Upper lobe of left lung (tissue), 6 donors: ENCODE data around the gene FNDC3B. TPM values are rescaled to one million over a fixed set of nuclear protein-coding genes. Genes with fewer than 3 reads are reported as not detected.
A peak's percentile ranks its signal among the peaks of the same experiment; 100 is the strongest.

ENCODE experiments used
- ATAC-seq, 2 donors: fragments of 200-7000 bp; cut with Tn5 transposase; one replicate each; pipeline ENCODE4 v1.9.1; 2022; ENCODE audit warnings: mild to moderate bottlenecking in 2 of 2, moderate library complexity in 2 of 2; ENCODE audit not compliant: low FRiP score in 2 of 2
- DNase-seq, 2 donors: peaks; one replicate each; pipeline ENCODE4 v3.0.0-alpha.2; 2019 to 2020
- H3K27ac ChIP-seq, 4 donors: fragments of 200-600 bp; sonication (generic); one replicate each; pipeline ENCODE4 v1.5.1; 2016 to 2019
- H3K27me3 ChIP-seq, 4 donors: fragments of 200-600 bp; sonication (generic); one replicate each; pipeline ENCODE4 v1.5.1; 2017 to 2019
- H3K36me3 ChIP-seq, 4 donors: fragments of 200-600 bp; sonication (generic); one replicate each; pipeline ENCODE4 v1.5.1; 2016 to 2019
- H3K4me1 ChIP-seq, 4 donors: fragments of 200-600 bp; sonication (generic); one replicate each; pipeline ENCODE4 v1.5.1; 2018 to 2019
- H3K4me3 ChIP-seq, 4 donors: fragments of 200-600 bp; sonication (generic); one replicate each; pipeline ENCODE4 v1.5.1; 2017 to 2019; ENCODE audit warnings: mild to moderate bottlenecking in 2 of 4, moderate library complexity in 1 of 4
- H3K9me3 ChIP-seq, 4 donors: fragments of 200-600 bp; sonication (generic); one replicate each; pipeline ENCODE4 v1.5.1; 2018 to 2019
- EP300 ChIP-seq, 4 donors: sonication (generic); formaldehyde crosslinking; IDR thresholded peaks; one replicate each; pipeline ENCODE4 v1.5.1; 2017; ENCODE audit warnings: antibody characterized with exemption in 4 of 4, control low read depth in 2 of 4
- POLR2A ChIP-seq, 4 donors: fragments of 450-650 bp; IDR thresholded peaks; one replicate each; pipeline ENCODE4 v1.5.1; 2016 to 2017; ENCODE audit warnings: antibody characterized with exemption in 4 of 4, mild to moderate bottlenecking in 2 of 4
- POLR2AphosphoS5 ChIP-seq, 2 donors: sonication (generic); formaldehyde crosslinking; IDR thresholded peaks; one replicate each; pipeline ENCODE4 v1.5.1; 2017; ENCODE audit warnings: antibody characterized with exemption in 2 of 2
- WGBS, 2 donors: methylation state at CpG; one replicate each; pipeline ENCODE4 v1.1.5; 2017 to 2018; 5-methylcytosine and 5-hydroxymethylcytosine counted together
- total RNA-seq, 6 donors: library from RNA; depleted of rRNA in 4 of 6; stranded (reverse); fragments of >200 nt in 4 of 6; gene quantifications; one replicate each; pipeline versions ENCODE4 v1.1.0 to v1.2.1, GENCODE V29; 2016 to 2021
- TF ChIP-seq, protein P1 (sequence below), 6 experiments: fragments of 450-650 bp in 4 of 6; fragments of 200-600 bp in 2 of 6; sonication (generic) in 2 of 6; IDR thresholded peaks; one replicate each; pipeline ENCODE4 v1.5.1; 2016 to 2019; ENCODE audit warnings: antibody characterized with exemption in 6 of 6
- donor health status: DM: no; HTN: no; CAD: no; lungs with moderate emphysema.
- donor health status: DM: no; HTN: yes; CAD: no; lungs with severe emphysema.

Gene FNDC3B
- total RNA-seq, 6 donors from 2014 or later: 73.3 to 167 (median 119) TPM

- 84 to 95% methylated on average over 8 of the region's 8 CpGs for WGBS, 2 donors
- DNase-seq (no peak), ATAC-seq (no peak)
- TF ChIP-seq POLR2A (IDR thresholded peaks at IDR 0.05) (no peak), EP300 (IDR thresholded peaks at IDR 0.05) (no peak)
- TF ChIP-seq, protein P1, sequence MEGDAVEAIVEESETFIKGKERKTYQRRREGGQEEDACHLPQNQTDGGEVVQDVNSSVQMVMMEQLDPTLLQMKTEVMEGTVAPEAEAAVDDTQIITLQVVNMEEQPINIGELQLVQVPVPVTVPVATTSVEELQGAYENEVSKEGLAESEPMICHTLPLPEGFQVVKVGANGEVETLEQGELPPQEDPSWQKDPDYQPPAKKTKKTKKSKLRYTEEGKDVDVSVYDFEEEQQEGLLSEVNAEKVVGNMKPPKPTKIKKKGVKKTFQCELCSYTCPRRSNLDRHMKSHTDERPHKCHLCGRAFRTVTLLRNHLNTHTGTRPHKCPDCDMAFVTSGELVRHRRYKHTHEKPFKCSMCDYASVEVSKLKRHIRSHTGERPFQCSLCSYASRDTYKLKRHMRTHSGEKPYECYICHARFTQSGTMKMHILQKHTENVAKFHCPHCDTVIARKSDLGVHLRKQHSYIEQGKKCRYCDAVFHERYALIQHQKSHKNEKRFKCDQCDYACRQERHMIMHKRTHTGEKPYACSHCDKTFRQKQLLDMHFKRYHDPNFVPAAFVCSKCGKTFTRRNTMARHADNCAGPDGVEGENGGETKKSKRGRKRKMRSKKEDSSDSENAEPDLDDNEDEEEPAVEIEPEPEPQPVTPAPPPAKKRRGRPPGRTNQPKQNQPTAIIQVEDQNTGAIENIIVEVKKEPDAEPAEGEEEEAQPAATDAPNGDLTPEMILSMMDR (IDR thresholded peaks at IDR 0.05): no peak
- H3K27me3 ChIP-seq: no peaks in the 10 kb centered on the region
- H3K4me1 ChIP-seq: peaks cover 0 to 7% (median 2%) of the 10 kb centered on the region in 4 donors
- H3K4me3 ChIP-seq: no peak overlapping the region
- peaks cover 0 to 25% (median 7%) of the 10 kb centered on the region in 4 donors for H3K36me3 ChIP-seq
- no peak overlapping the region for H3K27ac ChIP-seq
- H3K9me3 ChIP-seq: no peaks in the 10 kb centered on the region
Observed at GRCh38 chr3:172231318-172231901, 192.0 kb downstream of the FNDC3B start.

DNA sequence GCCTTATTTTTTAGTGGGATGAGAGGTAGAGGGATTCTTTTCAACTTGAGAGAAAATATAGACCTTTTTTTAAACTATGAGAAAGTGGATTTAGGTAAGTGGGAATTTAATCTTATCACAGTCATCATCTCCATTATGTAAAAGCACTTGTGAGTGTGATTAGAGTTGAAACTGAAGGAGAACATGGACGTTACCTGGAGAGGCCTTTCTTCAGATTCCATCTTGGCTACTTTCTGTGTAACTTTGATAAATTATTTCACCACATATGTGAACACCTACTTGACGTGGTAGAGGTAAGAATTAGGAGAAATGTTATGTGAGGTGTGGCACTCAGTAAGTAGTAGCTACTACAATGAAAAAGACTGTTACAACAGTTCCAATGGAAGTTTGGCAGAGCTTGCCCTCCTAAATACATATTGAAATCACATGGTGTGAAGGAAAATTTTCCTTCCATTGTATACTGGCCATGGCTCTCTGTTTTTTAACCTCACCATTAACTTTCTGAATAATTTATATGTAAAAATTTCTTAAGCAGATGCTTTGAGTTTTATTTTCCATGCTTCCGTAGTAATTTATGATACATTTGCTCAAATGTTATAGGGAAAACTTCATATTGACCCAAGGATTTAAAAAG is 193.3 kb downstream of the FNDC3B start:
- H3K4me1 ChIP-seq: peaks cover 0 to 10% (median 2%) of the 10 kb centered on the region in 4 donors
- H3K27me3 ChIP-seq: no peaks in the 10 kb centered on the region
- DNase-seq: no peak
- no peaks in the 10 kb centered on the region for H3K9me3 ChIP-seq
- 56 to 89% methylated on average over 3 of the region's 3 CpGs for WGBS, 2 donors
- no peak overlapping the region for H3K27ac ChIP-seq
- TF ChIP-seq POLR2AphosphoS5 (IDR thresholded peaks at IDR 0.05) (no peak), EP300 (IDR thresholded peaks at IDR 0.05) (no peak), POLR2A (IDR thresholded peaks at IDR 0.05) (no peak)
- no peak overlapping the region for H3K4me3 ChIP-seq
- peaks cover 0 to 13% (median 0%) of the 10 kb centered on the region in 4 donors for H3K36me3 ChIP-seq
- ATAC-seq: no peak

DNA sequence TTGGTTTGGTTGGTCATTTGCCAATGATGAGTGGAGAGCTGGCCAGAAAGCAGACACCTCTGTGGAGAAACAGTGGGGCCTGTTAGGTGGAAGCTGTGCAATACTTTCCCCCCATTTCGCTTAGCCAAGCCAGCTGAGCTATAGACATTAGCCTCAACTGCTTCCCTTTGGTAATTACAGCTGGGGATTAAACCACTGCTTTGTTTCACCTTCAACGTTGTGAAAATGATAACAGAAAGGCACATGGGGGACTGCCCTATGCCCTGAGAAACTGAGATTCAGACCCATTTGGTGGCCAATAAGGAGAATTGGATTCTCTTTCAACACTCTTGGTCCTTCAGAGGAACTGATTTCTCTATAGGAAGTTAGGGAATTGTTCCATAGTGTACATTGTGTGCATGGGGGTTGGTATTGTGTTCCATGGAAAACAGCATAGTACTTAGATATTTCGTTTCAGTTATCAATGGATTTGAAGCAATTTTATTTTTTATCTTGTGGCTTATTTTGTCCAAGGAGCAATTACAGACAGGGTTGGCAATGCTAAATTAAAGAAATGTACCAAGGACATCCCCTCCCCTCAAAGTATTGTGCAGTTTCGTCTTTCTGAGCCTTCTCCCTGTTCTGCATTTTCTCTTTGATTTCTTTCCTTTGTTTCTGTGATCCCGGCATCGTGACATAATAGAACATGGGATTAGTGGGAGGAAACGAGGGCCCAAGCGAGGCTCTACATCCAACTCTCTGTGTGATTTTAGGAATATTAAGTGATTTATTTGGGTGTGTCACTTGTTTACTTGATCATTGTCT is 194.3 kb downstream of the FNDC3B start:
- H3K27ac ChIP-seq: peak overlapping the region in 1 of 4 donors; percentile 24
- WGBS, 2 donors: 74 to 81% methylated on average over 8 of the region's 8 CpGs
- DNase-seq: no peak
- peaks cover 0 to 10% (median 2%) of the 10 kb centered on the region in 4 donors for H3K4me1 ChIP-seq
- H3K9me3 ChIP-seq: no peaks in the 10 kb centered on the region
- H3K36me3 ChIP-seq: peaks cover 0 to 5% (median 0%) of the 10 kb centered on the region in 4 donors
- no peak for TF ChIP-seq POLR2AphosphoS5 (IDR thresholded peaks at IDR 0.05)
- no peak for TF ChIP-seq POLR2A (IDR thresholded peaks at IDR 0.05)
- no peak for TF ChIP-seq EP300 (IDR thresholded peaks at IDR 0.05)
- TF ChIP-seq, protein P1 (IDR thresholded peaks at IDR 0.05): no peak
- H3K27me3 ChIP-seq: no peaks in the 10 kb centered on the region
- no peak overlapping the region for H3K4me3 ChIP-seq
- no peak for ATAC-seq

GRCh38 chr3:172235698-172236097 is 196.3 kb downstream of the FNDC3B start:
- Histone ChIP-seq H3K9me3 (no peaks in the 10 kb centered on the region), H3K36me3 (peaks cover 0 to 4% (median 0%) of the 10 kb centered on the region in 4 donors), H3K27me3 (no peaks in the 10 kb centered on the region), H3K4me3 (no peak overlapping the region), H3K4me1 (peaks cover 0 to 16% (median 9%) of the 10 kb centered on the region in 4 donors), H3K27ac (no peak overlapping the region)
- no peak for DNase-seq
- ATAC-seq: no peak
- TF ChIP-seq, protein P1 (IDR thresholded peaks at IDR 0.05): no peak
- no peak for TF ChIP-seq EP300 (IDR thresholded peaks at IDR 0.05)
- TF ChIP-seq POLR2AphosphoS5 (IDR thresholded peaks at IDR 0.05): no peak
- TF ChIP-seq POLR2A (IDR thresholded peaks at IDR 0.05): no peak
